Measurements from ENCODE around the gene RADX.

The RADX gene, protein sequence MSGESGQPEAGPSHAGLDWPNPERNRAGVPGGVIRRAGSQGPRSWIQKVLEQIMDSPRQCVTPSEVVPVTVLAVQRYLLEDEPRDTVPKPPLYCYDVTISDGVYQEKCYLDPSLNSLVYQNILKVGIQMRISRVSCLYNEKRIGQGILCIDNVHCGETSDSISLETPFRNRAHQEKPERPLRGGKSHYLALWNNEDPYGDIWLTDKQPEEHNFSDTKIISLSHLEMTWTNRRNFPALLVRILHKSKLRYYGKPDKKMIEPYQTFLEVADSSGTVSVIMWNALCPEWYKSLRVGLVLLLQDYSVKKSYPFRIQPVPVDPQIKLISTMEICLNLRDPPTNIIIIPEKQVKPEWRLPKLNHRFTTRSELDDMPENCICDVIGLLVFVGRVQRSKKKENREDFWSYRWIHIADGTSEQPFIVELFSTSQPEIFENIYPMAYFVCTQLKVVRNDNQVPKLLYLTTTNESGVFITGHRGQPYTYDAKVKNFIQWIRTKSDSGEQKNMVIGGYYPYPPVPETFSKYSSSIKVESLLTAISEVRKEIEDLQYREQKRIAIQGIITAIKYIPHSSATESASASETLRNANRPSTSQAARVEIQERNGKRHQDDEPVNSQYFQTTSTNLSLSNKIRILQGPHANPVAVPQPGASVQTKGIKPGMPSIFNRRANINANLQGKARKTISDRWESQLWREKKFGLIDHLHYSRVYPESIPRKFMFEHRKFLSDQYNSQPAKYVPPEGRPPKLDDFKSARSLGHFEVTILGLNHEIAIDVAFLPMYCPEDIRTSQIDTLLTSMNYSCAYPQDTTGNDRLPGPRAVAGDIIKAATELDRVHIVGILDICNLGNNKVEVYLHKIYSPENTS

DNA sequence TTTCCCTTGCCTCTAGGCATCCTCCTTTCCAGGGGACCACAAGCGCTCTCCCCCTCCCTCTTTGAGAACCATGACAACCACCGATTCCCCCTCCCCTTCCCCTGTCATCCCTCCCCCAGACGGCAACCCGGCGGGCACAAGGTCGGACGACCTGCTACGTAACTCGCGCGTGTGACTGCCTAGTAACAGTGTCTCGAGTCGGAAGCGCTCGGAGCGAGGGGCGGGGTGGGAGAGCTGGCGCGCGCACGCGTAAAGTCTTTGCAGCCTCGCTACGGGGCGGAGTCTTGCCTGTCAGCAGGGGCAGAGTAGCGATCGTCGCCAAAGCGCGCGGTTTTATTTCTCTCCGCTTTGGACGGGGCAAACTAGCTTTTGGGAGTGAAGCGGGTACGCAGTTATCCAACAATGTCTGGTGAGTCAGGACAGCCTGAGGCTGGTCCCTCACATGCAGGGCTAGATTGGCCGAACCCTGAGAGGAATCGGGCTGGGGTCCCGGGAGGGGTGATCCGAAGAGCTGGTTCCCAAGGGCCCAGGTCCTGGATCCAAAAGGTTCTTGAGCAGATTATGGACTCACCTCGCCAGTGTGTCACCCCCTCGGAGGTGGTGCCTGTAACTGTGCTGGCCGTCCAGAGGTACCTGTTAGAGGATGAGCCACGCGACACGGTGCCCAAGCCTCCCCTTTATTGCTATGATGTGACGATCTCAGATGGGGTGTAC, at the start of gene RADX:
RADX (plus strand) TSS at position 300 of the 714 bp plus-strand sequence; CDS start at position 403, 103 bp downstream.
- TF ChIP-seq FOXM1 (IDR thresholded peaks at IDR 0.05; ENCODE audit: borderline replicate concordance, low read depth) (no peak), MAX (IDR thresholded peaks at IDR 0.05) (peak; percentile 39; the same call in 1 of the 2 replicates), ZBTB7A (IDR thresholded peaks at IDR 0.05; ENCODE audit: low read depth) (no peak), USF1 (IDR thresholded peaks at IDR 0.05) (no peak), EP300 (IDR thresholded peaks at IDR 0.05; ENCODE audit: borderline replicate concordance) (no peak)

- TF ChIP-seq CREB1 (IDR thresholded peaks at IDR 0.05; ENCODE audit: low read depth): no peak
- no peak for TF ChIP-seq ZBTB7A (IDR thresholded peaks at IDR 0.05; ENCODE audit: low read depth)
- no peak for TF ChIP-seq EGR1 (IDR thresholded peaks at IDR 0.05)
- TF ChIP-seq TAF1 (IDR thresholded peaks at IDR 0.05; ENCODE audit: low read depth): no peak
- no peak for TF ChIP-seq USF1 (IDR thresholded peaks at IDR 0.05)
- no peak for TF ChIP-seq TEAD4 (IDR thresholded peaks at IDR 0.05)
- TF ChIP-seq NFIC (IDR thresholded peaks at IDR 0.05): no peak
- TF ChIP-seq MAX (IDR thresholded peaks at IDR 0.05): no peak
- no peak for TF ChIP-seq FOXM1 (IDR thresholded peaks at IDR 0.05; ENCODE audit: borderline replicate concordance, low read depth)
- no peak for TF ChIP-seq EP300 (IDR thresholded peaks at IDR 0.05; ENCODE audit: borderline replicate concordance)
- no peak for TF ChIP-seq RAD21 (IDR thresholded peaks at IDR 0.05; ENCODE audit: low read depth)
- no peak for TF ChIP-seq YY1 (IDR thresholded peaks at IDR 0.05; ENCODE audit: low read depth)
- no peak for TF ChIP-seq CEBPB (IDR thresholded peaks at IDR 0.05)
- TF ChIP-seq REST (IDR thresholded peaks at IDR 0.05; ENCODE audit: low read depth): no peak
- TF ChIP-seq TCF12 (IDR thresholded peaks at IDR 0.05; ENCODE audit: low read depth): no peak
Measured at GRCh38 chrX:106564986-106565385, 46.8 kb upstream of the RADX start.

DNA sequence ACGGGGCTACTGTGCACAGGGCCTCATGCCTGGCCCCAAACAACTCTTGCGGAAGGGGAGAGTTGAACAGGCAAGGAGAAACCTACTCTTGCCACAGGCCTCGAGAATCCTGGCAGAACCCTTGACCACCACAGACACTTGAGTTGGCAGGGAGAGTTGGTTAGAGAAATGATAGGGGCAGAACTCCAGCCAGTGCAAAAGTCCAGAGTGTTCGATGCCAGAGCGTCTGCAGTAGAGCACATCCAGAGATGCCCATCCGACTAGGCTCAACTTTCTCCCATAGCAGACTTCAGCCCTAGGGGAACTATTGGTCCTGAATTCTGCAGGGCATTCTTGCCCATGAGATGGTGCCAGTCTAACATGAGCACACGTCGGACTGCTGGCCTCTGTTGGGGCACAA, 45.4 kb upstream of the RADX start:
- no peak for TF ChIP-seq USF1 (IDR thresholded peaks at IDR 0.05)
- TF ChIP-seq ZBTB7A (IDR thresholded peaks at IDR 0.05; ENCODE audit: low read depth): no peak
- no peak for TF ChIP-seq TEAD4 (IDR thresholded peaks at IDR 0.05)
- TF ChIP-seq MAX (IDR thresholded peaks at IDR 0.05): no peak
- no peak for TF ChIP-seq TCF12 (IDR thresholded peaks at IDR 0.05; ENCODE audit: low read depth)
- no peak for TF ChIP-seq RAD21 (IDR thresholded peaks at IDR 0.05; ENCODE audit: low read depth)
- TF ChIP-seq YY1 (IDR thresholded peaks at IDR 0.05; ENCODE audit: low read depth): no peak
- no peak for TF ChIP-seq NFIC (IDR thresholded peaks at IDR 0.05)
- TF ChIP-seq REST (IDR thresholded peaks at IDR 0.05; ENCODE audit: low read depth): no peak
- TF ChIP-seq EP300 (IDR thresholded peaks at IDR 0.05; ENCODE audit: borderline replicate concordance): no peak
- TF ChIP-seq EGR1 (IDR thresholded peaks at IDR 0.05): no peak
- no peak for TF ChIP-seq TAF1 (IDR thresholded peaks at IDR 0.05; ENCODE audit: low read depth)
- no peak for TF ChIP-seq FOXM1 (IDR thresholded peaks at IDR 0.05; ENCODE audit: borderline replicate concordance, low read depth)
- TF ChIP-seq CEBPB (IDR thresholded peaks at IDR 0.05): no peak

GRCh38 chrX:106581856-106582255, 29.9 kb upstream of the RADX start:
- TF ChIP-seq NFIC (IDR thresholded peaks at IDR 0.05): no peak
- TF ChIP-seq YY1 (IDR thresholded peaks at IDR 0.05; ENCODE audit: low read depth): no peak
- no peak for TF ChIP-seq FOXM1 (IDR thresholded peaks at IDR 0.05; ENCODE audit: borderline replicate concordance, low read depth)
- TF ChIP-seq RAD21 (IDR thresholded peaks at IDR 0.05; ENCODE audit: low read depth): no peak

Data from Ishikawa (cell line).